HG03097 (cell line): ENCODE measurements around the gene SPI1.

ENCODE experiments used
- ATAC-seq: cut with Tn5 transposase; IDR thresholded peaks from one replicate; pipeline ENCODE4 v1.9.1; 2021; ENCODE audit not compliant: unreplicated experiment, low FRiP score

The SPI1 gene

DNA sequence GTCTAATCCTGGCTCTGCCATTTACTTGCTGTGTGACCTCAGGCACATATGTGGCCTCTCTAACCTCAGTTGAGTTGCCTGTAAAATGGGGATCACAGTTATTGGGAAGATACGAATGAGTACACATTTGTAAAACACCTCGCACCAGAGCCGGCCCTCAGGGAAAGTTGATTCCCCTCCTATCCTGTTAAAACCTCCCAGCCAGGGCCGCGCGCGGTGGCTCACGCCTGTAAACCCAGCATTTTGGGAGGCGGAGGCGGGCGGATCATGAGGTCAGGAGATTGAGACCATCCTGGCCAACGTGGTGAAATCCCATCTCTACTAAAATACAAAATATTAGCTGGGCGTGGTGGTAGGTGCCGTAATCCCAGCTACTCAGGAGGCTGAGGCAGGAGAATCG lies 18.0 kb downstream of the SPI1 start:
- no peak for ATAC-seq

DNA sequence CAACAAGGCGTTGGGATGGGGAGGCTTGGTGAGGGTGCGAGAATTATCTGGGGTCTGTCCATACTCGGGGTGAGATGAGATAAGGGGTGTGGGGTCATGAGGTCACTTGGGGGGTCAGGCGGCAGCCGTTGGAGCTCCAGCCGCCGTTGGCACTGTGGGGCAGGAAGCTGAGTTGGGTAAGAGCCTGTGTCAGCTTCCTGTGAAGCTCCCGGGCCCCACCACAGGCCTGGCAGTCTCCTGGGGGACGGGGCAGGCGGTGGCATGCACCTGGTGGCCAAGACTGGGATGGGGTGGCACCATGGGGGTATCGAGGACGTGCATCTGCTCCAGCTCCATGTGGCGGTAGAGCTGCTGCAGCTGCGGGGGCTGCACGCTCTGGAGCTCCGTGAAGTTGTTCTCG lies 18.8 kb downstream of the SPI1 start:
- no peak for ATAC-seq

DNA sequence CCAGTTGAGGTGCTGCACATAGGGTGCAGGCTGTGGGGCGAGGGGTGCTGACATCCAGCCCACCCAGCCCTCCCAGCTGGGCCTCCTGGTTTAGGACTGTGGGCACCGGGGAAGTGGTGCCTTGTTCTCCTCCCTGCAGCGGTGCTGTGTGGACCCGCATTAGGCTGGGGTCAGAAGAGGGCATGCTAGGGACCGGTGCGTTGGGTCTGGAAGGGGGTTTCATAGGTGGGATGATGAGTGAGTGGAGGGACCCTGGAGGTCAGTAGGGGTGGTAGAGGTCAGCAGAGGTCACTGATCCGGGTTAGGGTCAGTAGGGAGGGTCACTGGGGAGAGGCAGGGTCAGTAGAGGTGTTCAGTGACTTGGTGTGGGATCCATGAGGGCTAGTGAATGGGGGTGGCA lies 19.2 kb downstream of the SPI1 start:
- no peak for ATAC-seq

DNA sequence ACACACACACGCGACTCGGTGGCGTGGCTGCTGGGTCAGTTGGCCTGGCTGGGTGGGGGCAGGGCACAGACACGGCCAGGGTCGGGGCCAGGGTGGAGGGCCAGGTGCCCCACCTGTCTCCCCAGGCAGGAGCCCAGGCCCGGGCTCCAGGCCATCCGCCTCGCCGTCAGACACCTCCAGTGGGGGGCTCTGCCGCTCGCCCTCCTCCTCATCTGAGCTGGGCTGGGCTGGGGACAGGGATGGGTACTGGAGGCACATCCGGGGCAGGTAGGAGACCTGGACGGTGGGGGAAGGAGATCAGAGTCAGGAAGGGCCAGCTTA lies 19.7 kb downstream of the SPI1 start:
- no peak for ATAC-seq

DNA sequence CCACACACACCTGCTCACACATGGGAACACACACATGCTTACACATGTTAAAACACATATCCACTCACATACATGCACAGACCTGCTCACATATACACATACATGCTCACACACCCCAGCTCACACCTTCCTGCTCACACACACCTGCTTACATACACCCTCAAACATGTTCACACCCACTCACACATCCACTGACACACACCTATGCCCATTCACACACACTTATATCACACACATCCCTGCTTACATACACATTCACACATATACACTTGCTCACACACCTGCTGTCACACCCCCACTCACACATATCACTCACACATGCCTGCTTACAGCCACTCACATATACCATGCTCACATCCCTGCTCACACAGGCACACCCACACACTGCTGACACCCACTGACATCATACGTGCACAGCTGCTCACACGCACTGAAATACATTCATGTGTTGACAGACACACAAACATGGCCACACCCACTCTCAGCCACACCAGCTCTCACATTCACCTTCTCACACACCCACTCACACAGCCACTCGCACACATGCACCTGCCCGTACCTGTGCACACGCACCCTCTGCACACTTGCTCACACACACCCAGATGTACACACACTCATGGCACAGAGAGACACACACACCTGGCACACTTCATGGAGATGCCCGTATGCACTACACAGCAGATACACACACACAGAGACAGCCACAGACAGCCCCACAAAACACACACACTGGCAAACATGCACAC lies 20.2 kb downstream of the SPI1 start:
- no peak for ATAC-seq

DNA sequence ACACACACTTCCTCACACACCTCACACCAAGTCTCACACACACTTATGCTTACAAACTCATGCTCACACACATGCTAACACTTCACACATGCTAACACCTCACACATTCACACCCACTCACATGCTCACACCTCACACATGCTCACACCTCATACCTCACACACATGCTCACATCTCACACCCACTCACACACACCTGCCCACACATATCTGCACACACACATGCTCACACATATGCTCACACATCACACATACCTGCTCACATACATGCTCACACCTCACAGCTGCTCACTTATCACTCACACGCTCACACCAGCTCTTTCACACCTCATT lies 21.4 kb downstream of the SPI1 start:
- no peak for ATAC-seq

DNA sequence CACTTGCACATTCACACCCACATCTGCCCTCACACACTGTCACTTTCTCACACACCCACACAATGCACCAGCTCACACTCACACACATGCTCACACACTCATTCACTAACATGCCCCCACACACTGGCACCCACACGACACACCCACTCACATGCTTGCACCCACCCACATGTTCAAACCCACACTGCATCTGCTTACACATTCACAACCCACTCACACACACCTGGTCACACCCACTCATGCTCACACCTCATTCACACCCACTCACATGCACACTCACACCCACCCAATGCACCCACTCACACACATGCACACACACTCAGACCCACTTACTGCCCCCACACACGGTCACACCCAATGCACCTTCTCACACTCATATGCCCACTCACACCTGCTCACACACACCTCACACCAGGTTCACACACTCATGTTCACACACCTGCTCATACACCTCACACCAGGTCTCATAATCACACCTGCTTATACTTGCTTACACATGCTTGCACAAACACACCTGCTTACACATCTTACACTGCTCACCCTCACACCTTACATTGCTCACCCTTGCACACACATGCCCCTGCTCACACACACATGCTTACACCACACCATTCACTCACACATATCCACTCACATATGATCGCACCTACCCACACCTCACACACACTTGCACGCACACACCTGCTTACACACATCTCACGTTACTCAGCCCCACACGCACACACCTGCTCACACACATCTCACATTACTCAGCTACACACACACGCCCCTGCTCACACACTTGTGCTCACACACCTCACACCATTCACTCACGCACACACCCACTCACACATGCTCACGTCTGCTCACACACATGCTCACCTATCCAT lies 22.0 kb downstream of the SPI1 start:
- no peak for ATAC-seq

DNA sequence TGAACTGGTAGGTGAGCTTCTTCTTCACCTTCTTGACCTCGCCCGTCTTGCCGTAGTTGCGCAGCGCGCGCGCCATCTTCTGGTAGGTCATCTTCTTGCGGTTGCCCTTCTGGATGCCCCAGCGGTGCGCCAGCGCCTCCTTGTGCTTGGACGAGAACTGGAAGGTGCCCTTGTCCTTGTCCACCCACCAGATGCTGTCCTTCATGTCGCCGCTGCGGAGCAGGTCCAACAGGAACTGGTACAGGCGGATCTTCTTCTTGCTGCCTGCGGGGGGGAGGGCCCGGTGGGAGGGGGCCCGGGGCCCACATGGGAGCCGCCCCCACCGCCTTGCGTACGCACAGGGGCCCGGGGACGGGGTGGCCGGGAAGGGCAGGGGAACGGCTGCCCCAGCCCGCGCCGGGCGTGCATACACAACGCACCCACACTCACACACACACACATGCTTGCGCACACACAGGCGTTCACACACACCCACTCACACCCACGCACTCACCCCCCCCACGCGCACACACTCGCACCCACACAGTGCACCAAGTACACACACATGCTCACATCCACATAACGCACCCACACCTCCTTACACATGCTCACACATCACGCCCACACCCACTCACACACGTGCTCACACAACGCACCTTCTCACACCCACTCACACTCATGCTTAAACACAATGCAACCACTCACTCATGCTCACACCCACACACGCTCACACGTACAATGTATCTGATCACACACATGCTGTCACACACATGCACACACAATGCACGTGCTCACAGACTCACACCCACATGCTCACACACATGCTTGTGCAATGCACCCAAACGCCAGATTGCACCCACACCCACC lies 22.8 kb downstream of the SPI1 start:
- ATAC-seq = no peak

DNA sequence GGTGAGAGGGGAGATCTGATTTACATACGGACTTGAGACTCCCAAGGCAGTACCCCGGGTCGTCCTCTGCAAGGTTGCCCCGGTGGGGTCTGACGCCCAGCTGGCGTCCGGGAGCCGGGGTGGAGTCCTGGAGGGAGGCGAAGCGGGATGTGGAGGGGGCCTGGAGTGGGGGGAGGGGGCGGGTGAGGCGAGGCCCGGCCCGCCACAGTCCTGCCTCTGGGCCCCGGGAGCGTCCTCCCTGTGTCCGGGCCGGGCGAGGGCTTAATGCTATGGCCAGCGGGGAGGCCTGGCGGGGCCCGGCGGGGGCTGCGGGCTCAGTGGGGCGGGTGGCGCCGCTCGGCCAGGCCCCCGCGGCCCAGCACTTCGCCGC lies 23.4 kb downstream of the SPI1 start:
- no peak for ATAC-seq

DNA sequence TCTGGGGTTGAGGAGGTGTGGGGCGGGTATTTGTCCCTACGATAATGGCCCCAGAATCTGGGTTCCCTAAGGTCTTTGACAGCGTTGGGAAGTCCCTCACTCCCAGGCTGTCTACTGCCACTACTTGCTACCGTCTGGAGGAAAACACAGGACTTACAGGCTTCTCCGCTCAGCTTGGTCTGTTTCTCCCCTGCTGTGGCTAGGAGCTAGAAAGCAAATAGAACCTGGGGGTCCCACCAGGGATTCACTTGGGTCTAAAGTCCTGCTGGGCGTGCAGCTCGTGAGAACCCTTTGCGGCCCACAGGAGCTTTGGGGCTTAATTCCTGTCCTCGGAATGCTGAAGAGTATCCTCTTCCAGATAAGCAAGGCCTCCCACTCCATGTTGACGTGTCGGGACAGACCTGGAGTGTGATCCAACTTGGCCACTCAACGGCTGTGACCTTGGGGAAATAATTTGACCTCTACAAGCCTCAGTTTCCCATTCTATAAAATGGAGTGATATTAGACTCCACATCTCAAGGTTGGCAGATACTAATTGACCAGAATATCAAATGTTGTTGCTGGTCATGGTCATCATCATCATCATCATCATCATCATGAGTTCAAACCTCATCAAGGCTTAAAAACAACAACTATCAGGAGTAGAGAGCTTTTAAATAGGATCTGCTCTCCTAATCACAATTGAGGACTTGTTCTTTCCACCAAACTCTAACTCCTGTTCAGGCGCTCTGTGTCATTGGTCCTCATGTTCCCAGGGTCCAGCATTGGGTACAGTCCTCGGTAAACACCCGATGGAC lies 24.2 kb downstream of the SPI1 start:
- no peak for ATAC-seq

DNA sequence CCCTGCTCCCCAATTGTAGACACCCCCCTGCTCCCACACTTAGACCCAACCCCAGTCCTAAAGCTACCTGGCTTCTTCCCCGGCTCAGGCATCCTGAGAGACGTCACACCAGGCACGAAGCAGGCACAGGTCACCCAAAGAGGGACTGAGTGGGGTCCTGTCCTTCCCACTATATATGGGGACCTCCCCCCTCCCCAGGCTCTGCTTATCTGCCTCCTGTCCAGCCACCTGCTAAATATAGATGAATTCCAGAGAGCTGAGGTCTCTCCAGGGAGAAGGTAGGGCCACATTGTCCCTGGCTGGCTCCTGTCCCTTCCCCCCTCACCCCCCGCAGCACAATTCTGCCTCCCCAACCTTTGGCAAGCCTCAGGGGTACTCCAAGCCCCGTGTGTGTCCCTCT lies 25.8 kb downstream of the SPI1 start, which contains the start of gene MYBPC3:
TSS of gene MYBPC3 (minus strand) at position 147 of the 400 bp plus-strand sequence. CDS start at position 92, 55 bp downstream.
- no peak for ATAC-seq

DNA sequence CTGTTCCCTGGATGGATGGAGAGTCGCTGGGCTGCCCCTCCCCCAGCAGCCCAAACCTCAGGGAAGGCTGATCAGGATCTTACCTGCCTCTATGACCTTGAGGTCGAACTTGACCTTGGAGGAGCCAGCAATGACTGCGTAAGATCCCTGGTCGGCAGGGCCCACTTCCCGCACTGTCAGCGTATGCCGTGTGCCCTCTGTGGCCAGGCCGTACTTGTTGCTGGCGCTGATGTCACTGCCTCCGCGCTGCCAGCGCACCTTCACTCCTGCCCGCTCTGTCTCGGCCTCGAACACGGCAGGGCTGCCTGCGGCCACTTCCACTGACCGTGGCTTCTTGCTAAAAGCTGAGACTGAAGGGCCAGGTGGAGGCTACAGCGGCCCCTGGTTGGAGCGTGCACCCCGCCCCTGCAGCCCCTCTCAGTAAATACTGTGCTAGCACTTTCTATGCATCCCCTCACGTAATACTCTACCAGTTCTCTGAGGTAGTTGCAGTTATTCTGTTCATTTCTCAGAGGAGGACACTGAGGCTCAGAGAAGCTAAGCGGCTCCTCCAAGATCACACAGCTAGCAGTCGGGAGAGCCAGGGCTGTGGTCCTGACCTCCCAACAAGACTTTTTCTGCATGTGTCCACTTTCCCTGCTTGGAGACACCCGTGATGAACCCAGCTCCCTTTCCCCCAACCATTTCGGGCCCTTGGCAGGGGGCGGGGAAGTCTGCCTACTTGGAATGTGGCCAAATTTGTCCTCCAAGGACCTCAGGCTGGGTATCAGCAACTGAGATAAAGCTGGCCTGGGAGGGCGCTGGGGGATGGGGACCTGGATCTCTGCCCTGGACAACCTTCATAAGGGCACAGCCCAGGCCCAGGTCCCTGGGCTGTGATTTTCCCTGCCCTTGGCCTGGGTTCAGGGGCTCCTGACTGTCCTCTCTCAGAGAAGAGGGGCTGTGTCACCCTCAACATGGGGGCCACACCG lies 26.9 kb downstream of the SPI1 start:
- ATAC-seq = no peak

DNA sequence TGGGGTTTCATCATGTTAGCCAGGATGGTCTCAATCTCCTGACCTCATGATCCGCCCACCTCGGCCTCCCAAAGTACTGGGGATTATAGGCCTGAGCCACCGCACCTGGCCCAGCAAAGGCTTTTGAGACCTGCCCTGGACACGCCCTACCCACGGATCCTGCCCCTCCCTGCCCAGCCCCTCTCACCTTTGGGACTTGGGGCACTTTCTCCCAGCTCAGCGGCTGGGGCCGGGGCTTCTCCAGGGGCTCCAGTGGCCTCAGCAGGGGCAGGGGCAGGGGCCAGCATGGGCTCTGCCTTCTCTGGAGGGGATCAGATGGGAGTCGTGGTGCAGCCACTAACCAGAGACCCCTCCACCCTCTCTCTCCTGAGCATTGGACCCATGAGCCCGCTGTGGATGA lies 28.0 kb downstream of the SPI1 start:
- no peak for ATAC-seq

DNA sequence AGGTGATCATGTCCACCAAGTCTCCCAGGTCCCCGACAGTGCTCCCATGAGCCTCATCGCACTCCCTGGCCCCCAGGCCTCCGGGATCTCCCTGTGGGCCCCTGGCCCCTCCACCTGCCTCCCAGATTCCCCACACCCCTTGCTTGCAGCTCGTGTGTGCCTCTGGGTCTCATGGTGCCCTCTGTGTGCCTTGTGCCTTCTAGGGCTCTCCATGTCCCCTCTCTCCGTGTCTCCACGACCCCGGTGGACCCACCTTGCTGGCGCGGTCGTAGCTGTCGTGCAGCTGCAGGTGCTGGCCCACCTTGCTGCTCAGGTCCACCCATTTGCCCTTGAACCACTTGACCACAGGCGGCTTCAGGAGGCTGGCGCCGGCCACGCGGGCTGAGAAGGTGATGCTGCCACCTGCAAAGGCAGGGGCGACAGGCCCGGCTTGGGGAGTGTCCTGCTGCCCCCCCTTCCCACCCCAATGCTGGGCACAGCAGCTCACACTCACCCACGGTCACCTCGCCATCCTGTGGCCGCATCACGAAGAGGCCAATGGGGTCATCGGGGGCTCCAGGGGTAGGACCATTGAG lies 28.7 kb downstream of the SPI1 start:
- no peak for ATAC-seq

DNA sequence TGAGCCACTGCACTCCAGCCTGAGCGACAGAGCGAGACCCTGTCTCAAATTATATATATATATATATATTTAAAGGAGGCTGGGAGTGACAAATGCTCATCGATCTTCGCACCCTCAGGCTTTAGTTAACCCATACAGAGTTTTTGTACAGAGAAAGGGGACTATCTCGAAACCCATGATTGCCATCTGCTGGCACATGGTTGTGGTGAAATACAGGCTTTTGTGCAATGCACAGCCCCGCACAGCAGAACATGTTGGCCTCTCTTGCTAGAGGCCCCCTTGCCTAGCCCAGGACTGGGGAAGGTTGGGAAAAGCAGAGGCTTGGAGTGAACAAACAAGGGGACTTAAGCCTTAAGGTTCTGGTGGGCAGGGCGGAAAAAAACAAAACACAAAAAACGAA lies 29.5 kb downstream of the SPI1 start:
- no peak for ATAC-seq

DNA sequence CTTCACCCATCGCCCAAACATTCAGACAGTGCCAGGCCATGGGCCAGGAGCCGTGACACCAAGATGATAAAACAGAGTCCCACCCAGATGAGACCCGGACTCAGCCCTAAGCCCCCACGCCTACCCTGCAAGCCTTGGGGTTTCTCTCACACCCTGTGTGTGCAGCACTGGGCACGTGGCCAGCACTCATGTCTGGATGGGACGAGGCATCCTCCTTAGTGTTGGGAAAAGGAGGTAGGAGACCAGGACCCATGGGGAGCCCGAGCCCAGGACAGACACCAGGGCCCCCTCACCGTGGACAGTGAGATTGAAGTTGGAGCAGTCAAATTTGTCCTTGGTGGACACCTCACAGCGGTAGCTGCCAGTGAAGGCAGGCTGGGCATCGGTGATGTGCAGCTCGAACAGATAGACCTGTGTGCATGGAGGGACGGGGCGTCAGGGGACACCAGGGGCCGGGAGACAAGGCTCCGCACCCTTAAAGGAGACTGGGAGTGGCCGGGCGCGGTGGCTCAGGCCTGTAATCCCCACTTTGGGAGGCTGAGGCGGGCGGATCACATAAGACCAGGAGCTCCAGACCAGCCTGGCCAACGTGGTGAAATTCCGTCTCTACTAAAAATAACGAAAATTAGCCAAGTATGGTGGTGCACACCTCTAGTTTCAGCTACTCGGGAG lies 30.1 kb downstream of the SPI1 start:
- ATAC-seq = no peak

DNA sequence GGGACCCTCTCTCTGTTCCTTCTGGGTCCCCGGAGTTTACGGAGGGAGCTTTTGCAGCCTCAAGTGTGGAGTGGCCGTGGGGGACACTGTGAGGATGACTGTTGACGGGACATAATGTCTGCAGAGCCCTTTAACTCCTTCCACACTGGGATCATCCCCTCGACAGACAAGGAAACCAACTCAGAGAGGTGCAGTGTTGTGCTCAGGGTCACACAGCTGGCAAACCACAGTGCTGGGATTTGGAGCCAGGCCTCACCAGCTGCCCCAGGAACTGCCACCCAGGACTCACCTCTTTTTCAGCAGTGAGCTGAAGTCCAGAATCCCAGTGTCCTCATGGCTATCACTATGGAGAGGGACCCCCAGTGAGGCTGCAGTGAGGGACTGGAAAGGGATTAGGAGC lies 31.2 kb downstream of the SPI1 start:
- no peak for ATAC-seq

DNA sequence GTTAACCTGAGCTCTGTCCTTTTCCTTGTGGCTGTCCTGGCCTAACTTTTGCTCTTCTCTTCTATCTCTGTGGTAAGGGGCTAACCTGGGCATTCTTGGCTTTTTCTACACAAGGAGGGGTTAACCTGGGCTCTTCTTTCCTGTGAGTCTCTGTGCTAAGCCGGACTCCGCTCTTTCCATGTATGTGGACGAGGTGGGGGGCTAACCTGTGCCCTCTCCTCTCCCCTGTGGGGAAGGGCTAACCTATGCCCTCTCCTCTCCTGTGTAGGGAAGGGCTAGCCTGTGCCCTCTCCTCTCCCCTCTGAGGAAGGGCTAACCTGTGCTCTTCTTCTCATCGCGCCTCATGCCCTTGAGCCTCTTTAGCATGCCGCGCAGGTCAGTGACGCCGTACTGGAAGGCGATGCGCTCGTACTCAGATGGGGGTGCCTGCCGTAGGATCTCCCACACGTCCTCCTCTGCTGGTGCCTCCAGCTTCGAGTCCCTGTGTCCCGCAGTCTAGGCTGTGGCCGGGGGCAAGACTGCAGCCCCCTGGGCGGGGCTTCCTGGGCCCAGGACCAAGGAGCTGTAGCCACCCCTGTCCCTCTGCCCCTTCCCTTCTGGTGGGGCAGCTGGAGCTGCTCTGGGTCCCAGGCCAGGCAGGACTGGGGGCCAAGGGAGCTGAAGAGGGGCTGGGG lies 32.3 kb downstream of the SPI1 start:
- ATAC-seq = no peak
